Neutrophil (primary cell): ENCODE results near the gene CRYBB1.

Source experiments
- H3K27ac ChIP-seq: fragments of 200-600 bp; sonication (generic); 2 replicates; pipeline ENCODE4 v1.5.1; 2016; ENCODE audit warnings: mild to moderate bottlenecking, moderate library complexity
- H3K27me3 ChIP-seq: fragments of 200-600 bp; sonication (generic); 2 replicates; pipeline ENCODE4 v1.6.0; 2016; ENCODE audit warnings: mild to moderate bottlenecking
- H3K36me3 ChIP-seq: fragments of 200-600 bp; sonication (generic); 2 replicates; pipeline ENCODE4 v1.5.1; 2017
- H3K4me1 ChIP-seq, 2 experiments: fragments of 200-600 bp in 1 of 2; sonication (generic) in 1 of 2; 1 replicate in 1 of 2; 2 replicates in 1 of 2; pipeline versions ENCODE4 v1.5.1 to v1.6.1; 2013 to 2016; ENCODE audit warnings: low read depth in 1 of 2, low read length in 1 of 2, mild to moderate bottlenecking in 1 of 2, moderate library complexity in 1 of 2; ENCODE audit not compliant: control insufficient read depth in 1 of 2, insufficient read depth in 1 of 2
- H3K4me3 ChIP-seq, 2 experiments: fragments of 200-600 bp in 1 of 2; sonication (generic) in 1 of 2; 1 replicate in 1 of 2; 2 replicates in 1 of 2; pipeline ENCODE4 v1.5.1; 2013 to 2016; ENCODE audit warnings: low read depth in 1 of 2, low read length in 1 of 2, mild to moderate bottlenecking in 1 of 2, moderate library complexity in 1 of 2
- H3K9me3 ChIP-seq: fragments of 200-600 bp; sonication (generic); 2 replicates; pipeline ENCODE4 v1.5.1; 2016
- TF ChIP-seq, protein P1 (sequence below): fragments of 200-600 bp; sonication (generic); IDR thresholded peaks from 2 replicates; pipeline ENCODE4 v1.5.1; 2016; ENCODE audit warnings: antibody characterized with exemption

CRYBB1 gene

DNA sequence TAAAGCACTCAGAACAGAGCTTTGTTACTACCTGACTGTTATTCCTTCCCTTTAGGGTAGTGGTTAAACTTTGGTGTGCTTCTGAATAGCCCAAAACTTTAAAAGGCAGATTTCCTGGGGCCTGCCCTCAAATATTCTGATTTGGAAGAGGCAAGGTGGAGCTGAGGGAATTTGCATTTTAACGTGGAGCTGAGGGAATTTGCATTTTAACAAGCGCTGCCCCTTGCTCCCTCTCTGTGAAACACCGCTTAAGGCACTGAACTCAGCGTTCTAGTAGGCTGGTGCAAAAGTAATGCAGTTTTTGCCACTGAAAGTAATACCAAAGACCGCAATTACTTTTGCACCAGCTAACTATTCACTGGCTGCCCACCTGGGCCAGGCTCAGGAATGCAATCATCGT, 62.9 kb downstream of the CRYBB1 start:
- TF ChIP-seq, protein P1, sequence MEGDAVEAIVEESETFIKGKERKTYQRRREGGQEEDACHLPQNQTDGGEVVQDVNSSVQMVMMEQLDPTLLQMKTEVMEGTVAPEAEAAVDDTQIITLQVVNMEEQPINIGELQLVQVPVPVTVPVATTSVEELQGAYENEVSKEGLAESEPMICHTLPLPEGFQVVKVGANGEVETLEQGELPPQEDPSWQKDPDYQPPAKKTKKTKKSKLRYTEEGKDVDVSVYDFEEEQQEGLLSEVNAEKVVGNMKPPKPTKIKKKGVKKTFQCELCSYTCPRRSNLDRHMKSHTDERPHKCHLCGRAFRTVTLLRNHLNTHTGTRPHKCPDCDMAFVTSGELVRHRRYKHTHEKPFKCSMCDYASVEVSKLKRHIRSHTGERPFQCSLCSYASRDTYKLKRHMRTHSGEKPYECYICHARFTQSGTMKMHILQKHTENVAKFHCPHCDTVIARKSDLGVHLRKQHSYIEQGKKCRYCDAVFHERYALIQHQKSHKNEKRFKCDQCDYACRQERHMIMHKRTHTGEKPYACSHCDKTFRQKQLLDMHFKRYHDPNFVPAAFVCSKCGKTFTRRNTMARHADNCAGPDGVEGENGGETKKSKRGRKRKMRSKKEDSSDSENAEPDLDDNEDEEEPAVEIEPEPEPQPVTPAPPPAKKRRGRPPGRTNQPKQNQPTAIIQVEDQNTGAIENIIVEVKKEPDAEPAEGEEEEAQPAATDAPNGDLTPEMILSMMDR: no peak
- Histone ChIP-seq H3K4me1 (peaks cover 2 to 6% of the 10 kb centered on the region in 2 experiments), H3K36me3 (peaks cover 32% of the 10 kb centered on the region), H3K27ac (no peak overlapping the region), H3K9me3 (no peaks in the 10 kb centered on the region), H3K27me3 (no peaks in the 10 kb centered on the region), H3K4me3 (no peak overlapping the region)

DNA sequence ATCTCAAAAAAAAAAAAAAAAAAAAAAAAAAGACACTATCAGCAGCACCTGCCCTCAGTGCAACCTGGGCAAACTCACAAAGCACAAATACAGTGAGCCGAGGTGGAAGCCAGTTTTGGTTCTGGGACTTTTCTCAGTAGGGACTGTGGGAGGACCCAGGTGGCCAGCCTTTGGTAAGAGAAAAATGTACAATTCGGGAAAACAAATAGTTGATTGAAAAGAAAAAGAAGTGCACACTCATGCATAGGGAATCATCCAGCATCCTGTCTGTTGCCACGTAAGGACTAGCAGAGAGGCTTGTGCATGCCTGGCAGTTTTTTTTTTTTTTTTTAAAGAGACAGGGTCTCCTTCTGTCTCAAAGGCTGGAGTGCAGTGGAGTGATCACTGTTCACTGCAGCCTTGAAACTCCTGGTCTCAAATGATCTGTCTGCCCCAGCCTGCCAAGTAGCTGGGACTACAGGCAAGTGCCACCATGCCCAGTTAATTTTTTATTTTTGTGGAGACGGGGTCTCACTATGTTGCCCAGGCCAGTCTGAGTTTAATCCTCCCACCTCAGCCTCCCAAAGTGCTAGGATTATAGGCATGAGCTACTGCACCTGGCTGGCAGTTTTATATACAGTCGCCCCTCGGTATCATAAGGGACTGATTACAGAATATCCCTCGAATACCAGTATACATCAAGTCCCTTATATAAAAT, 64.6 kb downstream of the CRYBB1 start:
- Histone ChIP-seq H3K9me3 (no peaks in the 10 kb centered on the region), H3K27ac (no peak overlapping the region), H3K4me3 (no peak overlapping the region), H3K27me3 (no peaks in the 10 kb centered on the region), H3K4me1 (no peaks in the 10 kb centered on the region), H3K36me3 (peaks cover 32% of the 10 kb centered on the region)
- TF ChIP-seq, protein P1: no peak

DNA sequence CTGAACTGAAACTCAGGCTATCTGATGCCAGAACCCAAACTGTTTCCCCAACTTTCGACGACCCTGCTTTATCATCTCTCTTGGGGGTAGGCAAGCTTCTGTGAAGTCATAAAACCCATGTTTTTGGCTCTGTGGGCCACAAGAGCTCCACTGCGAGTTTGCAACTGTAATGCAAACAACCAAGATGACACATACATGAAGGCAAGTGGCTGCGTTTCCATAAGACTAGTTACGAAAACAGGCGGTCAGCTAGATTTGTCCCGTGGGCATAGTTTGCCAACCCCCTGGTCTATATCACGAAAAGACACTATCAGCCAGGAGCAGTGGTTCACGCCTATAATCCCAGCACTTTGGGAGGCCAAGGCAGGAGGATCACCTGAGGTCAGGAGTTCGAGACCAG, 65.4 kb downstream of the CRYBB1 start:
- peaks cover 1 to 2% of the 10 kb centered on the region in 2 experiments for H3K4me1 ChIP-seq
- peaks cover 29% of the 10 kb centered on the region for H3K36me3 ChIP-seq
- no peaks in the 10 kb centered on the region for H3K27me3 ChIP-seq
- no peak overlapping the region for H3K27ac ChIP-seq
- TF ChIP-seq, protein P1: no peak
- no peak overlapping the region for H3K4me3 ChIP-seq
- no peaks in the 10 kb centered on the region for H3K9me3 ChIP-seq

DNA sequence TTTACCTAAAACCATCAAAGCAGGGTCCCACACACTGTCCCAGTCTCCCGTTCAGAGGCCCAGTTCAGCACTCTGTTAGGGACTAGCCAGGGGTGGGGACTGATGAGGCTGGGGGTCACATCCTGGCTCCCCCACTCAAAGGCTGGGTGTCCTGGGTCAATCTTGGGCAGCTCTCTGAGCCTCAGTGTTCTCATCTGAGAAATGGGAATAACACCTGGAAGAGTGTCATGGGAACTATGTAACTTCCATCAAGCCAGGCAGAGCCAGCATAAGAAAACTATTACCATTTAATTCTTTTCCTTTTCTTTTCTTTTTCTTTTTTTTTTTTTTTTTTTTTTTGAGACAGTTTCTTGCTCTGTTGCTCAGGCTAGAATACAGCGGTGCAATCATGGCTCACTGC, 66.3 kb downstream of the CRYBB1 start:
- no peak overlapping the region for H3K27ac ChIP-seq
- H3K4me1 ChIP-seq: peaks cover 4 to 6% of the 10 kb centered on the region in 2 experiments
- H3K4me3 ChIP-seq: no peak overlapping the region

DNA sequence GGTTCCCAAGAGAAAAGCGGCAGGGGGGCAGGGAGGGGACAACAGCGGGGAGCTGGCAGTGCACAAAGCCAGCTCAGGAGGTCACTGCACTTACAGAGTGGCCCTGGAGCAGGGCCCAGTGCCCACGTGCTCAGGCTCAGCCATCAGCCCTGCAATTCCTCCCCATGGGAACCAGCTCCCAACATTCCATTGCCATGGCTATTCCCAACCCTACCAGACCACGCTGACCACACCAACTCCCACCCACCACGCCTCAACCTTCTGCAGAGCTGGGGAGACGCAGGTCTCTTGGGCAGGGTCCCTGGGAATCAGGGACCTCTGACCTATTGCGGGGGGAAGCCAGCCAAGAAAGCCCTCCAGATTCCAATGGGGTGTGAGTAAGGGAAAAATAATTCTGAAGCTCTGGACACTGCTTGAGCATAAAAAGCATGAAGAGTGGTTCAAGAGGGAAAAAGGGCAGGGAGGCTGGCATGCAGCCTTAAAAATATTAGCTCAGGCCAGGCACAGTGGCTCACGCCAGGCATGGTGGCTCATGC, 67.3 kb downstream of the CRYBB1 start:
- H3K4me1 ChIP-seq: peaks cover 4 to 6% of the 10 kb centered on the region in 2 experiments
- H3K9me3 ChIP-seq: no peaks in the 10 kb centered on the region
- TF ChIP-seq, protein P1: no peak
- no peak overlapping the region for H3K27ac ChIP-seq
- no peaks in the 10 kb centered on the region for H3K27me3 ChIP-seq
- no peak overlapping the region for H3K4me3 ChIP-seq
- H3K36me3 ChIP-seq: peaks cover 33% of the 10 kb centered on the region

More for the DNA sequence above, 66.3 kb downstream of the CRYBB1 start:
- Histone ChIP-seq H3K27me3 (no peaks in the 10 kb centered on the region), H3K9me3 (no peaks in the 10 kb centered on the region), H3K36me3 (peaks cover 31% of the 10 kb centered on the region)
- TF ChIP-seq, protein P1: no peak
